H1 (cell line): ENCODE results near the gene FRA10AC1. TPM values are rescaled to one million over a fixed set of nuclear protein-coding genes. Genes with fewer than 3 reads are reported as not detected.

Source experiments
- CTCF ChIA-PET: fragments of 300-600 bp; sonication (Branson Sonifier 250); formaldehyde crosslinking; loops from one replicate; lab custom pipeline; 2021; ENCODE audit not compliant: partially characterized antibody; lab: Charles Lee
- POLR2A ChIA-PET: fragments of 300-600 bp; sonication (Branson Sonifier 250); formaldehyde crosslinking; loops from one replicate; lab custom pipeline; 2021; ENCODE audit warnings: inconsistent platforms; ENCODE audit not compliant: partially characterized antibody; lab: Charles Lee
- DNase-seq, 2 experiments: peaks; one replicate each; pipeline versions ENCODE4 v3.0.0 to v3.0.0-alpha.2; 2010 to 2022; ENCODE audit warnings: low spot score in 2 of 2, low read depth in 1 of 2, mixed read lengths in 1 of 2
- FAIRE-seq: peaks from 2 replicates; lab custom pipeline; 2011; peaks lifted over from hg19 to GRCh38; lab: Jason Lieb, UNC
- H2AFZ ChIP-seq: 2 replicates; pipeline ENCODE4 v1.8.1; 2012; ENCODE audit warnings: low read length, inconsistent platforms
- H2AK5ac ChIP-seq: 2 replicates; pipeline ENCODE4 v1.6.1; 2013; ENCODE audit warnings: low read depth, low read length
- H2BK120ac ChIP-seq: replicated peaks from 2 replicates; pipeline ENCODE3; 2013; ENCODE audit warnings: low read depth, low read length, inconsistent platforms
- H2BK12ac ChIP-seq: 2 replicates; pipeline ENCODE4 v1.6.1; 2013; ENCODE audit warnings: low read depth, low read length
- H2BK15ac ChIP-seq: 2 replicates; pipeline ENCODE4 v1.6.1; 2013; ENCODE audit warnings: low read length
- H2BK20ac ChIP-seq: 2 replicates; pipeline ENCODE4 v1.6.1; 2013; ENCODE audit warnings: low read length
- H2BK5ac ChIP-seq: 2 replicates; pipeline ENCODE4 v1.6.1; 2013; ENCODE audit warnings: low read depth, low read length
- H3K14ac ChIP-seq: 2 replicates; pipeline ENCODE4 v1.6.1; 2013; ENCODE audit warnings: inconsistent platforms; ENCODE audit not compliant: insufficient read length
- H3K18ac ChIP-seq: 2 replicates; pipeline ENCODE4 v1.6.1; 2013; ENCODE audit warnings: low read length; ENCODE audit errors: extremely low read depth
- H3K23ac ChIP-seq: 2 replicates; pipeline ENCODE4 v1.6.1; 2013; ENCODE audit warnings: inconsistent platforms; ENCODE audit not compliant: insufficient read length
- H3K23me2 ChIP-seq: 2 replicates; pipeline ENCODE4 v1.6.1; 2013; ENCODE audit warnings: low read depth, low read length
- H3K27ac ChIP-seq: 2 replicates; pipeline ENCODE4 v1.6.1; 2011; ENCODE audit warnings: low read depth, low read length, inconsistent platforms
- H3K27me3 ChIP-seq, 4 experiments: replicated peaks in 1 of 4; 1 replicate in 1 of 4; 2 replicates in 3 of 4; pipeline versions ENCODE4 v1.6.1 to v1.8.1; 2011 to 2013; ENCODE audit warnings: low read length in 3 of 4, mild to moderate bottlenecking in 3 of 4, inconsistent platforms in 2 of 4, mixed read lengths in 2 of 4, moderate library complexity in 1 of 4; ENCODE audit not compliant: control insufficient read depth in 3 of 4, insufficient read depth in 3 of 4; ENCODE audit errors: extremely low read depth in 1 of 4
- H3K36me3 ChIP-seq, 4 experiments: 2 replicates each; pipeline versions ENCODE4 v1.6.1 to v1.8.1; 2011 to 2013; ENCODE audit warnings: mild to moderate bottlenecking in 4 of 4, low read length in 3 of 4, moderate library complexity in 2 of 4, control low read depth in 1 of 4, inconsistent platforms in 1 of 4; ENCODE audit not compliant: insufficient read depth in 4 of 4, control insufficient read depth in 2 of 4
- H3K4ac ChIP-seq: replicated peaks from 2 replicates; pipeline ENCODE3; 2013; ENCODE audit warnings: low read length, low read depth, mixed read lengths, inconsistent platforms; ENCODE audit not compliant: insufficient read length
- H3K4me1 ChIP-seq, 4 experiments: replicated peaks in 1 of 4; 1 replicate in 1 of 4; 2 replicates in 3 of 4; pipeline versions ENCODE4 v1.6.1 to v1.8.1; 2011 to 2013; ENCODE audit warnings: low read length in 3 of 4, inconsistent platforms in 2 of 4, mixed read lengths in 1 of 4; ENCODE audit not compliant: insufficient read depth in 4 of 4, control insufficient read depth in 3 of 4
- H3K4me2 ChIP-seq, 2 experiments: 2 replicates each; pipeline versions ENCODE4 v1.6.1 to v1.8.1; 2011 to 2013; ENCODE audit warnings: low read depth in 2 of 2, low read length in 2 of 2, control low read depth in 1 of 2, inconsistent platforms in 1 of 2, mild to moderate bottlenecking in 1 of 2; ENCODE audit not compliant: insufficient read depth in 1 of 2
- H3K4me3 ChIP-seq, 4 experiments: fragments of 200-600, 300-600 bp in 1 of 4; sonication (generic), shearing (Covaris generic), sonication (Bioruptor Twin) in 1 of 4; 2 replicates each; pipeline versions ENCODE4 v1.5.1 to v1.8.1; 2011 to 2016; ENCODE audit warnings: low read length in 4 of 4, low read depth in 3 of 4, control low read depth in 2 of 4, inconsistent platforms in 2 of 4, mild to moderate bottlenecking in 2 of 4, mixed read lengths in 1 of 4, moderate library complexity in 1 of 4; ENCODE audit not compliant: insufficient read depth in 2 of 4; ENCODE audit errors: extremely low read depth in 1 of 4
- H3K56ac ChIP-seq: replicated peaks from 2 replicates; pipeline ENCODE3; 2013; ENCODE audit warnings: low read depth, mild to moderate bottlenecking, mixed read lengths, low read length, inconsistent platforms; ENCODE audit not compliant: insufficient read length
- H3K79me1 ChIP-seq: 2 replicates; pipeline ENCODE4 v1.6.1; 2013; ENCODE audit warnings: low read depth, low read length, control low read depth
- H3K79me2 ChIP-seq, 2 experiments: 2 replicates each; pipeline versions ENCODE4 v1.6.1 to v1.8.1; 2012 to 2013; ENCODE audit warnings: low read length in 2 of 2, mild to moderate bottlenecking in 2 of 2, inconsistent platforms in 1 of 2; ENCODE audit not compliant: insufficient read depth in 2 of 2, control insufficient read depth in 1 of 2
- H3K9ac ChIP-seq, 4 experiments: replicated peaks in 1 of 4; 1 replicate in 1 of 4; 2 replicates in 3 of 4; pipeline versions ENCODE4 v1.6.1 to v1.8.1; 2011 to 2013; ENCODE audit warnings: low read depth in 3 of 4, low read length in 3 of 4, control low read depth in 2 of 4, mild to moderate bottlenecking in 2 of 4, moderate library complexity in 2 of 4, inconsistent platforms in 1 of 4; ENCODE audit errors: extremely low read depth in 1 of 4
- H3K9me3 ChIP-seq, 2 experiments: 2 replicates each; pipeline versions ENCODE4 v1.6.1 to v1.8.1; 2012 to 2013; ENCODE audit warnings: mild to moderate bottlenecking in 2 of 2, moderate library complexity in 2 of 2, control low read depth in 1 of 2, inconsistent platforms in 1 of 2, low read depth in 1 of 2, low read length in 1 of 2, mixed read lengths in 1 of 2; ENCODE audit not compliant: insufficient read depth in 2 of 2
- H4K20me1 ChIP-seq, 2 experiments: replicated peaks in 1 of 2; 2 replicates each; pipeline versions ENCODE3 to v1.8.1; 2011 to 2013; ENCODE audit warnings: inconsistent platforms in 2 of 2, low read length in 2 of 2, mild to moderate bottlenecking in 1 of 2; ENCODE audit not compliant: insufficient read depth in 2 of 2, control insufficient read depth in 1 of 2
- H4K5ac ChIP-seq: 2 replicates; pipeline ENCODE4 v1.6.1; 2013; ENCODE audit warnings: low read length, low read depth, mixed read lengths, inconsistent platforms; ENCODE audit not compliant: insufficient read length
- H4K8ac ChIP-seq: 2 replicates; pipeline ENCODE4 v1.8.0; 2013; ENCODE audit warnings: mild to moderate bottlenecking, moderate library complexity, low read length, inconsistent platforms; ENCODE audit not compliant: insufficient read depth; ENCODE audit errors: extremely low read depth
- H4K91ac ChIP-seq: replicated peaks from 2 replicates; pipeline ENCODE3; 2013; ENCODE audit warnings: low read length, mixed read lengths, inconsistent platforms; ENCODE audit not compliant: insufficient read length
- BACH1 ChIP-seq: IDR thresholded peaks from 2 replicates; pipeline ENCODE4 v1.6.1; 2012; ENCODE audit warnings: low read length, improper control_type of control experiment
- BCL11A ChIP-seq, 2 experiments: IDR thresholded peaks; one replicate each; pipeline ENCODE4 v1.6.1; 2011; ENCODE audit warnings: low read depth in 2 of 2, low read length in 2 of 2, mild to moderate bottlenecking in 2 of 2
- BRCA1 ChIP-seq: IDR thresholded peaks from 2 replicates; pipeline ENCODE4 v1.6.1; 2012; ENCODE audit warnings: low read depth, low read length, improper control_type of control experiment
- CTCF ChIP-seq, 3 experiments: IDR thresholded peaks; 1 replicate in 2 of 3; 2 replicates in 1 of 3; pipeline versions ENCODE4 v1.5.1 to v1.6.1; 2011; ENCODE audit warnings: low read length in 3 of 3, mild to moderate bottlenecking in 3 of 3, inconsistent platforms in 2 of 3, low read depth in 1 of 3, moderate library complexity in 1 of 3; ENCODE audit not compliant: insufficient read depth in 1 of 3; ENCODE audit errors: control extremely low read depth in 1 of 3
- HDAC6 ChIP-seq: IDR thresholded peaks from one replicate; pipeline ENCODE4 v1.7.1; 2012; ENCODE audit warnings: low read depth, mild to moderate bottlenecking, inconsistent platforms, low read length, moderate library complexity
- NRF1 ChIP-seq: IDR thresholded peaks from 2 replicates; pipeline ENCODE4 v1.6.1; 2011; ENCODE audit warnings: mild to moderate bottlenecking, low read depth, low read length, improper control_type of control experiment
- POLR2AphosphoS5 ChIP-seq: IDR thresholded peaks from 2 replicates; pipeline ENCODE4 v1.6.1; 2011; ENCODE audit warnings: low read depth, low read length
- POU5F1 ChIP-seq: IDR thresholded peaks from 2 replicates; pipeline ENCODE4 v1.6.1; 2011; ENCODE audit warnings: low read depth, mild to moderate bottlenecking, low read length, moderate library complexity
- RNF2 ChIP-seq: fragments of 200-900, 300-1000 bp; sonication (generic); IDR thresholded peaks from 2 replicates; pipeline ENCODE4 v1.7.1; 2016; ENCODE audit warnings: borderline replicate concordance, low read depth, mild to moderate bottlenecking, antibody characterized with exemption, low read length; ENCODE audit not compliant: poor library complexity, severe bottlenecking; ENCODE audit errors: missing control alignments
- TAF1 ChIP-seq: IDR thresholded peaks from 2 replicates; pipeline ENCODE4 v1.6.1; 2011; ENCODE audit warnings: mild to moderate bottlenecking, low read depth, low read length
- polyA plus RNA-seq, 7 experiments: library from polyadenylated mRNA; depleted of rRNA in 3 of 7; stranded (reverse) in 5 of 7; unstranded in 2 of 7; fragments of >200 nt in 5 of 7; fragments of 200-250 nt in 2 of 7; gene quantifications; 1 replicate in 5 of 7; 2 replicates in 1 of 7; 4 replicates in 1 of 7; pipeline versions ENCODE4 v1.2.1 to v1.2.3, GENCODE V29; 2011 to 2013; ENCODE audit warnings: missing spikeins in 2 of 7, mixed read lengths in 2 of 7
- total RNA-seq: library from RNA; stranded (reverse); fragmentation: NEBNext Ultra II Directional; extraction: Animal tissue kit (Norgen Biotek cat#: 25700); gene quantifications from 2 replicates; pipeline ENCODE4 v1.2.1, GENCODE V29; 2021

FRA10AC1 gene
- total and polyA plus RNA-seq, 2 of the 8 experiments (the other 6 are each of a cell fraction or from before 2014, with no cell fraction given) = 4.4 to 13.5 TPM

GRCh38 chr10:93670372-93670771, 32.0 kb downstream of the FRA10AC1 start:
- Histone ChIP-seq H3K27ac (no peak overlapping the region), H3K27me3 (no peaks in the 10 kb centered on the region), H2BK5ac (no peak overlapping the region), H3K36me3 (peaks cover 0 to 48% (median 11%) of the 10 kb centered on the region in 4 experiments; a peak in 5 of 8 replicates), H2BK120ac (no peak overlapping the region), H4K91ac (no peak overlapping the region), H3K9ac (no peak overlapping the region), H4K5ac (no peak overlapping the region), H3K4me1 (no peaks in the 10 kb centered on the region), H2BK12ac (no peak overlapping the region), H3K18ac (no peak overlapping the region), H2BK20ac (no peak overlapping the region), H2AFZ (no peak overlapping the region), H2BK15ac (no peak overlapping the region), H3K23ac (no peak overlapping the region), H3K56ac (no peak overlapping the region), H4K8ac (no peak overlapping the region), H4K20me1 (peaks cover 0 to 2% of the 10 kb centered on the region in 2 experiments), H3K79me2 (no peaks in the 10 kb centered on the region), H3K9me3 (no peaks in the 10 kb centered on the region), H3K23me2 (no peaks in the 10 kb centered on the region), H2AK5ac (no peak overlapping the region), H3K4ac (no peak overlapping the region), H3K4me3 (no peak overlapping the region), H3K14ac (no peak overlapping the region), H3K79me1 (no peaks in the 10 kb centered on the region), H3K4me2 (no peak overlapping the region)
- POLR2A ChIA-PET = no interaction called here
- TF ChIP-seq BRCA1 (no peak), BCL11A (IDR thresholded peaks at IDR 0.05; ENCODE audit: low read depth in 2 of 2, low read length in 2 of 2) (no peak), POLR2AphosphoS5 (no peak), CTCF (IDR thresholded peaks at IDR 0.05; ENCODE audit: control extremely low read depth in 1 of 3, insufficient read depth in 1 of 3, low read depth in 1 of 3, low read length in 3 of 3) (no peak), HDAC6 (no peak), RNF2 (no peak), BACH1 (no peak), POU5F1 (no peak), NRF1 (no peak), TAF1 (no peak)
- CTCF ChIA-PET = interaction anchor here (0.5 to 1.8 kb wide), 4 partner anchors 44 to 1977 kb away, joined by 3 to 5 read pairs (median 3); no protein-coding TSS in a partner anchor
- DNase-seq (no peak), FAIRE-seq (no peak)
